ENCODE measurements around the gene NAALADL2. TPM values are rescaled to one million over a fixed set of nuclear protein-coding genes. Genes with fewer than 3 reads are reported as not detected.

The NAALADL2 gene
- polyA plus RNA-seq, 3 donors = not detected

- H3K4me3 Mint-ChIP-seq = no peak overlapping the region
- H3K4me3 ChIP-seq (replicated peaks in 1 of 3; ENCODE audit: low read depth in 2 of 3, low read length in 3 of 3) = no peak overlapping the region
These were observed 259.3 kb downstream of the NAALADL2 start for GRCh38 chr3:175118382-175118941.

DNA sequence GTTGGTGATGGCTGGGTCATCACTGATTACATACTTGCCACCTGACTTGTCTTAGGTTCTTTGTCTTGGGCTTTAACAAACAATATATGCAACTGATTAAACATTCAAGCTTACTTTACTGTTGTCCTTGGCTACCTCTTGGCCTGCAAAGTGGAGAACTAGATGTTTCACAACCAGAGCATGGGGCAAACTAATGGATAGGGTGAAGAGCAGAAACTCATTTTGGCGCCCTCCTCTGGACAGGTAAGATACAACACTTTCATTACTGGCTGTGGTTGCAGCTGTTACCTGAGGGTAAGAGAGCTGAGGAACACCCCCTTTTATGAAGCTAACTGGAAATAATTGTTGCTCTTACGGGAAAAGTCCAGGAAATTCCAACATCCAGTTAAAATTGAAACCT, 262.1 kb downstream of the NAALADL2 start:
- Mint-ChIP-seq H3K27ac (no peak overlapping the region), H3K4me1 (no peaks in the 10 kb centered on the region), H3K4me3 (no peak overlapping the region), H3K36me3 (no peaks in the 10 kb centered on the region), H3K27me3 (ENCODE audit: low read depth in 3 of 3) (no peaks in the 10 kb centered on the region), H3K9me3 (peaks cover 0 to 13% (median 2%) of the 10 kb centered on the region in 7 donors)
- H3K27me3 ChIP-seq (ENCODE audit: control insufficient read depth in 2 of 2, insufficient read depth in 2 of 2, low read length in 2 of 2) = no peaks in the 10 kb centered on the region
- H3K27ac ChIP-seq (ENCODE audit: low read depth in 1 of 2, low read length in 2 of 2) = no peak overlapping the region
- intact Hi-C loops (cut with micrococcal nuclease) = no loop called here
- no peak overlapping the region for H3K9ac ChIP-seq (ENCODE audit: insufficient read depth, low read length, poor library complexity, severe bottlenecking)
- DNase-seq = no peak
- TF ChIP-seq, protein P1, sequence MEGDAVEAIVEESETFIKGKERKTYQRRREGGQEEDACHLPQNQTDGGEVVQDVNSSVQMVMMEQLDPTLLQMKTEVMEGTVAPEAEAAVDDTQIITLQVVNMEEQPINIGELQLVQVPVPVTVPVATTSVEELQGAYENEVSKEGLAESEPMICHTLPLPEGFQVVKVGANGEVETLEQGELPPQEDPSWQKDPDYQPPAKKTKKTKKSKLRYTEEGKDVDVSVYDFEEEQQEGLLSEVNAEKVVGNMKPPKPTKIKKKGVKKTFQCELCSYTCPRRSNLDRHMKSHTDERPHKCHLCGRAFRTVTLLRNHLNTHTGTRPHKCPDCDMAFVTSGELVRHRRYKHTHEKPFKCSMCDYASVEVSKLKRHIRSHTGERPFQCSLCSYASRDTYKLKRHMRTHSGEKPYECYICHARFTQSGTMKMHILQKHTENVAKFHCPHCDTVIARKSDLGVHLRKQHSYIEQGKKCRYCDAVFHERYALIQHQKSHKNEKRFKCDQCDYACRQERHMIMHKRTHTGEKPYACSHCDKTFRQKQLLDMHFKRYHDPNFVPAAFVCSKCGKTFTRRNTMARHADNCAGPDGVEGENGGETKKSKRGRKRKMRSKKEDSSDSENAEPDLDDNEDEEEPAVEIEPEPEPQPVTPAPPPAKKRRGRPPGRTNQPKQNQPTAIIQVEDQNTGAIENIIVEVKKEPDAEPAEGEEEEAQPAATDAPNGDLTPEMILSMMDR (IDR thresholded peaks at IDR 0.05) = no peak
- H3K9me3 ChIP-seq (replicated peaks in 1 of 2; ENCODE audit: control insufficient read depth in 1 of 2, insufficient read depth in 1 of 2, low read length in 2 of 2) = peaks cover 0 to 11% of the 10 kb centered on the region in 2 donors
- H3K4me1 ChIP-seq (ENCODE audit: control insufficient read depth in 1 of 2, insufficient read depth in 2 of 2, low read length in 2 of 2) = no peaks in the 10 kb centered on the region
- no CpG with 5 or more reads among the region's 2 CpGs for WGBS (ENCODE audit: insufficient coverage)
- H3K4me2 ChIP-seq (replicated peaks; ENCODE audit: extremely low read depth, low read length, poor library complexity, severe bottlenecking) = no peak overlapping the region
- no peak overlapping the region for H2AFZ ChIP-seq (ENCODE audit: insufficient read depth, low read depth, low read length, poor library complexity, severe bottlenecking)
- no peaks in the 10 kb centered on the region for H3K36me3 ChIP-seq (replicated peaks in 1 of 2; ENCODE audit: control insufficient read depth in 1 of 2, insufficient read depth in 2 of 2, low read length in 2 of 2)
- no peaks in the 10 kb centered on the region for H4K20me1 ChIP-seq (ENCODE audit: insufficient read depth, low read length)
- H3K79me2 ChIP-seq (ENCODE audit: insufficient read depth, low read length) = no peaks in the 10 kb centered on the region
- H3K4me3 ChIP-seq (replicated peaks in 1 of 3; ENCODE audit: low read depth in 2 of 3, low read length in 3 of 3) = no peak overlapping the region

More at GRCh38 chr3:175118382-175118941, 259.3 kb downstream of the NAALADL2 start:
- TF ChIP-seq, protein P1 (IDR thresholded peaks at IDR 0.05) = no peak
- no peaks in the 10 kb centered on the region for H3K4me1 Mint-ChIP-seq
- peaks cover 0 to 9% (median 2%) of the 10 kb centered on the region in 7 donors for H3K9me3 Mint-ChIP-seq
- no peaks in the 10 kb centered on the region for H3K36me3 ChIP-seq (replicated peaks in 1 of 2; ENCODE audit: control insufficient read depth in 1 of 2, insufficient read depth in 2 of 2, low read length in 2 of 2)
- H3K9me3 ChIP-seq (replicated peaks in 1 of 2; ENCODE audit: control insufficient read depth in 1 of 2, insufficient read depth in 1 of 2, low read length in 2 of 2) = peaks cover 0 to 6% of the 10 kb centered on the region in 2 donors
- H3K36me3 Mint-ChIP-seq = no peaks in the 10 kb centered on the region
- no peaks in the 10 kb centered on the region for H3K27me3 Mint-ChIP-seq (ENCODE audit: low read depth in 3 of 3)
- no peak overlapping the region for H3K27ac ChIP-seq (ENCODE audit: low read depth in 1 of 2, low read length in 2 of 2)
- no peaks in the 10 kb centered on the region for H3K79me2 ChIP-seq (ENCODE audit: insufficient read depth, low read length)
- H3K9ac ChIP-seq (ENCODE audit: insufficient read depth, low read length, poor library complexity, severe bottlenecking) = no peak overlapping the region
- H3K4me2 ChIP-seq (replicated peaks; ENCODE audit: extremely low read depth, low read length, poor library complexity, severe bottlenecking) = no peak overlapping the region
- WGBS (ENCODE audit: insufficient coverage) = no CpG with 5 or more reads among the region's 1 CpG
- H3K4me1 ChIP-seq (ENCODE audit: control insufficient read depth in 1 of 2, insufficient read depth in 2 of 2, low read length in 2 of 2) = no peaks in the 10 kb centered on the region
- no peak overlapping the region for H3K27ac Mint-ChIP-seq
- intact Hi-C loops (cut with micrococcal nuclease) = no loop called here
- H2AFZ ChIP-seq (ENCODE audit: insufficient read depth, low read depth, low read length, poor library complexity, severe bottlenecking) = no peak overlapping the region
- no peaks in the 10 kb centered on the region for H4K20me1 ChIP-seq (ENCODE audit: insufficient read depth, low read length)
- H3K27me3 ChIP-seq (ENCODE audit: control insufficient read depth in 2 of 2, insufficient read depth in 2 of 2, low read length in 2 of 2) = no peaks in the 10 kb centered on the region
- DNase-seq = no peak

Data from CD14-positive monocyte (primary cell).